HepG2 (cell line): ENCODE results near the gene SLC11A1. TPM values are rescaled to one million over a fixed set of nuclear protein-coding genes. Genes with fewer than 3 reads are reported as not detected.

Experiments
- ADNP ChIP-seq: sonication (generic); formaldehyde crosslinking; IDR thresholded peaks from 2 replicates; pipeline ENCODE4 v1.4.0; 2020; ENCODE audit warnings: missing genetic modification reagents
- CENPX ChIP-seq: sonication (generic); formaldehyde crosslinking; IDR thresholded peaks from 2 replicates; pipeline ENCODE4 v1.9.0; 2021; ENCODE audit warnings: mild to moderate bottlenecking, missing genetic modification reagents, moderate library complexity
- CHD4 ChIP-seq: fragments of 200-600 bp; sonication (generic); IDR thresholded peaks from 2 replicates; pipeline ENCODE4 v1.7.0; 2017; ENCODE audit warnings: mild to moderate bottlenecking, low read length, borderline replicate concordance
- GATAD2A ChIP-seq: IDR thresholded peaks from 2 replicates; pipeline ENCODE4 v1.6.1; 2016
- HHEX ChIP-seq: IDR thresholded peaks from 2 replicates; pipeline ENCODE4 v1.6.1; 2016; ENCODE audit warnings: control low read depth
- KLF11 ChIP-seq: IDR thresholded peaks from 2 replicates; pipeline ENCODE4 v1.6.1; 2016; ENCODE audit warnings: missing compliant biosample characterization
- MXD4 ChIP-seq: IDR thresholded peaks from 2 replicates; pipeline ENCODE4 v1.6.1; 2016; ENCODE audit warnings: mild to moderate bottlenecking, missing biosample characterization, missing genetic modification reagents
- MZF1 ChIP-seq: sonication (generic); formaldehyde crosslinking; IDR thresholded peaks from 2 replicates; pipeline ENCODE4 v1.8.1; 2023; ENCODE audit warnings: mild to moderate bottlenecking, missing genetic modification reagents, borderline replicate concordance
- NCOR1 ChIP-seq: fragments of 200-600 bp; sonication (generic); IDR thresholded peaks from 2 replicates; pipeline ENCODE4 v1.7.0; 2017; ENCODE audit warnings: antibody characterized with exemption, low read length, borderline replicate concordance
- PCBP2 ChIP-seq: fragments of 200-400 bp; formaldehyde crosslinking; optimal IDR thresholded peaks from 2 replicates; pipeline ENCODE3; 2018; ENCODE audit warnings: low read length, low read depth; ENCODE audit not compliant: poor library complexity, severe bottlenecking
- PHF5A ChIP-seq: IDR thresholded peaks from one replicate; pipeline ENCODE4 v1.6.1; 2018; ENCODE audit warnings: low read depth, missing genetic modification reagents; ENCODE audit not compliant: unreplicated experiment
- SUZ12 ChIP-seq: fragments of 150-350 bp; IDR thresholded peaks from 2 replicates; pipeline ENCODE4 v1.6.1; 2014; ENCODE audit warnings: low read depth, low read length
- TCF7L2 ChIP-seq: IDR thresholded peaks from 2 replicates; pipeline ENCODE4 v1.6.1; 2011; ENCODE audit warnings: mild to moderate bottlenecking, low read depth, low read length, moderate library complexity
- TEAD3 ChIP-seq: optimal IDR thresholded peaks from 2 replicates; pipeline ENCODE3; 2016; ENCODE audit warnings: borderline replicate concordance
- TEF ChIP-seq: sonication (generic); formaldehyde crosslinking; IDR thresholded peaks from 2 replicates; pipeline ENCODE4 v1.5.0; 2020; ENCODE audit warnings: missing genetic modification reagents
- ZBTB37 ChIP-seq: sonication (generic); formaldehyde crosslinking; IDR thresholded peaks from 2 replicates; pipeline ENCODE4 v1.4.0; 2020; ENCODE audit warnings: mild to moderate bottlenecking, missing genetic modification reagents
- ZBTB46 ChIP-seq: sonication (generic); formaldehyde crosslinking; IDR thresholded peaks from 2 replicates; pipeline ENCODE4 v1.4.0; 2020; ENCODE audit warnings: mild to moderate bottlenecking, missing genetic modification reagents, borderline replicate concordance
- ZFP91 ChIP-seq: sonication (generic); formaldehyde crosslinking; IDR thresholded peaks from 2 replicates; pipeline ENCODE4 v1.9.0; 2022; ENCODE audit warnings: missing genetic modification reagents, mild to moderate bottlenecking, borderline replicate concordance
- ZKSCAN1 ChIP-seq: fragments of 150-350 bp; IDR thresholded peaks from 2 replicates; pipeline ENCODE4 v1.6.1; 2014; ENCODE audit warnings: low read length
- ZNF292 ChIP-seq: sonication (generic); formaldehyde crosslinking; IDR thresholded peaks from 2 replicates; pipeline ENCODE4 v1.8.1; 2022; ENCODE audit warnings: mild to moderate bottlenecking, low read depth, missing genetic modification reagents, borderline replicate concordance
- ZNF326 ChIP-seq: sonication (generic); formaldehyde crosslinking; IDR thresholded peaks from 2 replicates; pipeline ENCODE4 v1.4.0; 2020; ENCODE audit warnings: missing genetic modification reagents, borderline replicate concordance
- ZNF44 ChIP-seq: sonication (generic); formaldehyde crosslinking; IDR thresholded peaks from 2 replicates; pipeline ENCODE4 v1.5.1; 2020; ENCODE audit warnings: mild to moderate bottlenecking, missing genetic modification reagents
- ZNF543 ChIP-seq: sonication (generic); formaldehyde crosslinking; IDR thresholded peaks from 2 replicates; pipeline ENCODE4 v1.4.0; 2020; ENCODE audit warnings: mild to moderate bottlenecking, missing genetic modification reagents
- ZNF570 ChIP-seq: sonication (generic); formaldehyde crosslinking; IDR thresholded peaks from 2 replicates; pipeline ENCODE4 v1.4.0; 2020; ENCODE audit warnings: mild to moderate bottlenecking, missing genetic modification reagents, borderline replicate concordance
- ZNF766 ChIP-seq: sonication (generic); formaldehyde crosslinking; IDR thresholded peaks from 2 replicates; pipeline ENCODE4 v1.5.0; 2020; ENCODE audit warnings: missing genetic modification reagents, borderline replicate concordance
- polyA plus RNA-seq, 8 experiments: library from polyadenylated mRNA; depleted of rRNA in 3 of 8; stranded (reverse) in 7 of 8; unstranded in 1 of 8; fragments of >200 nt; fragmentation: Illumina TruSeq in 4 of 8; extraction: Trizol in 4 of 8; gene quantifications; 2 replicates each; pipeline versions ENCODE4 v1.2.1 to v1.2.3, GENCODE V29; 2011 to 2016; ENCODE audit warnings: low read depth in 4 of 8, missing spikeins in 1 of 8, mixed read lengths in 1 of 8; ENCODE audit not compliant: insufficient read depth in 1 of 8
- total RNA-seq, 5 experiments: library from RNA; depleted of rRNA; stranded (reverse); fragments of >200 nt; fragmentation: Illumina TruSeq; extraction: Trizol; gene quantifications; 2 replicates each; pipeline ENCODE4 v1.2.3, GENCODE V29; 2016; ENCODE audit warnings: low read depth in 1 of 5

Gene SLC11A1
- total and polyA plus RNA-seq, 2 of the 13 experiments (the other 11 are each of a cell fraction or from before 2014, with no cell fraction given), result 0.33 to 2.3 TPM

GRCh38 chr2:218400930-218401881 is 19.1 kb downstream of the SLC11A1 start (continued):
- TF ChIP-seq CENPX (CRISPR knock-in tag) (no peak), SUZ12 (no peak), ZKSCAN1 (no peak), ZNF570 (0 out of 2 replicates have a peak, but pooled peaks have one; percentile 65), MZF1 (no peak), HHEX (CRISPR knock-in tag) (no peak), MXD4 (CRISPR knock-in tag) (no peak), CHD4 (0 out of 2 replicates have a peak, but pooled peaks have one; percentile 71), PCBP2 (no peak), KLF11 (CRISPR knock-in tag) (peak; percentile 48; the same call in 1 of the 2 replicates), ZNF766 (CRISPR knock-in tag) (0 out of 2 replicates have a peak, but pooled peaks have one; percentile 38), GATAD2A (CRISPR knock-in tag) (peak; percentile 94), ZNF326 (CRISPR knock-in tag) (no peak), ADNP (CRISPR knock-in tag) (no peak), ZNF292 (peak; percentile 74; the same call in 1 of the 2 replicates), ZFP91 (CRISPR knock-in tag) (peak; percentile 86), ZBTB46 (CRISPR knock-in tag) (peak; percentile 94; the same call in 1 of the 2 replicates), TCF7L2 (no peak), TEF (CRISPR knock-in tag) (no peak), NCOR1 (peak; percentile 79; the same call in 1 of the 2 replicates), PHF5A (CRISPR knock-in tag) (peak; percentile 60), ZBTB37 (CRISPR knock-in tag) (peak; percentile 82), ZNF543 (CRISPR knock-in tag) (peak; percentile 89), ZNF44 (CRISPR knock-in tag) (no peak), TEAD3 (peak; percentile 89)
